NCI-H446 treated with DMSO at 0.1 percent for 48 hours (cell line): ENCODE data around the gene SMIM30.
A peak's percentile ranks its signal among the peaks of the same experiment; 100 is the strongest.

Experiments
- DNase-seq: peaks from one replicate; lab custom pipeline; 2025; lab: John Stamatoyannopoulos, UW

Gene SMIM30

DNA sequence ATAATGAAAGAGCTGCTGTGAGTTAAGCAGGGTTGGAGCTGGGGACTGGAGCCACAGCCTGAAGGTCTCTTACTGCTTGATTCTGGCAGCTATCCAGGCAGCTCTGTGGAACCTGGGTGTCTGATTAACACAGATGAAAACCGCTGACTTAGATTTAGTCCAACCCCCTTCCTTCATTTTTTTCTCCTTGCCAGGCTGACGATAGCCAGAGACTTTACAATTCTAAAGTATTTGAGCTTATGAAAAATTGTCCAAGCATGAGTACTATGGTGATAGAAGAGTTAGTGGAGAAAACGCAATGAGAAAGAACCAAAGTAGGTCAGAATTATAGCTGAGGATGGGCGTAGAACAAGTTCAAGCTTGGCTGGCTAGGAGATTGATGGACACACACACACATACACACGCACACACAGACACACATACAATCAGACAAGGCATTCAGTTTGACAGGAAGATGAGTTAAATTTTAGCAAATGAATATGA is 18.2 kb downstream of the SMIM30 start:
- no peak for DNase-seq

DNA sequence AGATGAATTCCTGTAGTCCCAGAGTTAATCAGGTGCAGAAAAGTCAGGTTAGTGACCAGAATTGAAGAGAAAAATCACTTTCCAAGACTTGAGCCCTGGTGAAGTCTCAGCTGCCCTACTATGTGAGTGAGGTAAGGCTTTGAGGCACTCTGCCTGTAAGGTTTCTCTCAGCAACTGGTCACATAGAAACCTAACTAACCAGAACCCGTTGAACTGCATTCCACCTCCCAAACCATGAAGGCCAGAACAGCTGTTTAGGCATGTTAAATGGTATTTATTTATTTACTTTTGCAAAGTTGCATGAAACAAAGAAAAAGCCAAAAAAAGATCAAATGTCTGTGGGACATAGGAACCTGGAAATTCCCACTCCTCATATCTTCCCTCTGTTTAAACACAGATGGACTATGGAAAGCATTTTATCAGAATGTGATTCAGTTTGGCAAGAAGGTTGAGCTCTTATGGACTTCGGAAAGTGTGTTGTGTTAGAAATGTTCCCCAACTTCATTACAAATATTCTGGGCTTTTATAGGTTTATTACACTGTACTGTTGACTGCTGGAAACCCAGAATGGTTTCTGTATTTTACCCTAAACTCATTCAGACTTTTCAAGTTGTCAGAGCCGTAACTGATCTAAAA is 19.0 kb downstream of the SMIM30 start:
- no peak for DNase-seq

DNA sequence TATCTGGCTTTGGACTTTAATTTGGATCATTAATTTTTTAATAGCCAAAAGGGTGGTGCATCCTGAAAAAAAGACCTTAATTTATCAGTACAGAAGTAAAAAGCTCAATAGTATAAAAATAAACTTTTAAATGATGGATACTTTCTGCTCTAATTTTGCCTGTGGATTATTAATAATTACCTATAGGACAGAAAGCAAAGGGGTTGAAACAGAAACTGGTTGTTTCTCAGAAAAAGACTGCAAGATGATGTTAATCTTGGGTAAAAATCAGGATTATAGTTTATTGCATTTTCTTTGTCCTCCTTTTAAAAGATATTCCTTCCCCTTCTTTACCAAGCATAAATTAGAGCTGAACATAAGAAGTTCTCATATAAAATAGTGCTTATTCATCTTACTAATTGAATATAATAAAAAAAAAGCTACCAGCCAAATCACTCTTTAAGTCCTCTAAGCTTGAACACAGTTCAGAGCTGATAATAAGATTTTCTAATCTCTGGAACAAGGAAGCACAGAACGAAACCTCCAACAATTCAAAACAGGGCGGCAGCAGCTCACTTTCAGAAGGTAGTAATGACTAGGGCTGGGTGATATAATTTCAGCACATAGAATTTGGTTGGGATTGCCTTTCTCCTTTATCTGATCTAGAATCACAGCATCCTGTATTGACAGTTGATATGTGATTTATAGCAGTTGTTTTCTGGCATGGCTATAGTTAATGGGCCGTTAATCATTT is 23.7 kb downstream of the SMIM30 start:
- no peak for DNase-seq

DNA sequence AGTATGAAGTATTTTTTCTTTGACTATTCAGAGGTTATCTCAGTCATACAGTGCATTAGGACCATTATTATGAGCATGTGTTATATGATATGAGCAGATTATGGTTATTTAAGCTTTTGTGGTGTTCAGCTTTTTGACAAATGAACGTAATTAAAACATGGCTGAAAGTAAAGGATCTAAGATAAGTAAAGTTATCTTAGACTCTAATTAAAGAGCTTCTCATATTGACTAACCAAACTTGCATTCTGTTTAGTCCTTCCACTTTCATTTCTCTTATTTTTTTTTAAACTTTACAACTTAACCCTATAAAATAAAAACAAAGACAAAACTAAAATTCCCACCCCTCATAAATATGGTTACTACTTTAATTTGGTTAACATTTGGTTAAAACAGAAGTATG is 24.8 kb downstream of the SMIM30 start:
- DNase-seq = no peak

DNA sequence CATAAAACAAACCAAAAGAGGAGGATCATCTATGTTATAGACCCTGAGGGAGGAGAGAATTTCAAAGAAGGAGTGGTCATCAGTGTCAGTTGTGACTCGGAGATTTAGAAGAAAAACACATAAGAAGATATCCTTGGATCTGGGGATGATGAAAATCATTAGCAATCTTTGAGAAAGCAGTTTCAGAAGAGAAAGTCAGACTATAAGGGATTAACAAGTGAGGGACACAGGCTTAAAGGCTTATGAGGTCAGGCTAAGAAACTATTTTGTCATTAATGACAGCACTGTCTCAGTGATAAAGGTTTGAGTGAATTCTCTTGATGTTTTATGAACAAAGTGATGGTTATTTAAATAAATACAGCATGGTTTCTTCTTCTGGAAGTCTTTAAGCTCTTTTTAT is 25.6 kb downstream of the SMIM30 start:
- DNase-seq = no peak

DNA sequence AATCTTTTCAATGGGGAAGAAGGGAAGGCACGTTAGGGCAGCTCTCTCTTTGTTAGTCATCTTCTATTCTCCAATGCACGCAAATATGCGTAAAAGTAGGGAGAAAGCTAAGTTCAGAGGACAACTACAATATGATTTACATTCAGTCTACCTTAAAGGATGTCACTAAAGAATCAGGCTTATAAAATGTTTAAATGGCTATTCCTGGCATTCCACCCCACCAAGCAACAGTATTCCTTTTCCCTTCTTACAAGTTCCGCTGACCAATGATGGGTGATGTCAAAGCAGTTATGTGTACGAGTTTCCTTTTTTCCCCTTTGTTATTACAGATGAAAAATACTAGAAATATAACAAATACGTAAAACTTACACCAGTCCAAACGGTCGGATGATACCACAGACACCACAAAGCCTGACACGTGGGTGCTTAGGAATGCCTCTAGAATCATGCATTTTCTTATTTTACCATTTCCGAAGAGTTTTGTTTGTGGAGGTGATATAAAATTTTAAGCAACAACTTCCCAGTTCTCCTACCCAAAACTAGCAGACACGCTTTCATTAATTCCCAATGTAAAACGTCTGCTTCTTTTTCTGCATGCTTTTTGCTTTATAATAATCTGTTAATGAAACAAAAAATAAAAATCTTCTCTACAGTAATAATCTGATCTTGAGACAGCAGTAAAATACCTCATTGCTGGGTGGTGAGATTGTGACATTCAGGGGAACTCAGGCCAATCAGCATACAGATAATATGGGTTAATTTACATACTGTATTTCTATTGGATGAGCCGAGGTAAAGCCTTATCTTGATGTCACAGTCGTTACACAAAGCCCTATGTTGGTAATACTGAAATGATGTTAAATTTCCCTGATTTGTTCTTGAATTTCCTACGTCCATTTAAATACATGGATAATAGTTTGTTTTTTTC is 31.0 kb downstream of the SMIM30 start:
- peak; percentile 53 for DNase-seq

DNA sequence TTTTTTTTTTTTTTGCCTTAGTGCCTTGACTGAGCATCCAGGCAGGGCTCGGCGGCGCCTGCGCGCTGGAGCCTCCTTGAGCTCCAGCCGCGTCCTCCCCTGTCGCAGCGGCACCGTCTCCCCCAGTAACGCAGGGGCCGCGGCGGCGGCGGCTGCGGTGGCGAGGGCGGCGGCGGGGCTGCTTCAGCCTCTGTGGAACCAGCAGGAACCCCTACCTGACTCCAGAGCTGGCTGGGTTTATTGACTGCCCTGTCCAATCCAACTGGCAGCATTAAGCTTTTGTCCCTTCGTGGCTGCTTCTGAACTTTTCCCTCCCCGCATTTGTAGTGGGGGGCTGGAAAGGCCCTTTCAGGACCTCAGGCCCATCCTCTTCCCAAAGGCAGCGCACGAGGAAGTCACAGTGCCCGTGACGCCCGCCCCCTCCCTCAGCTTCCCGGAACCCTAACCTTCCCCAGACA is 31.9 kb downstream of the SMIM30 start, which contains the start of gene GPR85:
TSS of gene GPR85 (minus strand) at position 397 of the 458 bp plus-strand sequence. CDS start 2,106 bp downstream, outside the sequence.
- peak; percentile 20 for DNase-seq

DNA sequence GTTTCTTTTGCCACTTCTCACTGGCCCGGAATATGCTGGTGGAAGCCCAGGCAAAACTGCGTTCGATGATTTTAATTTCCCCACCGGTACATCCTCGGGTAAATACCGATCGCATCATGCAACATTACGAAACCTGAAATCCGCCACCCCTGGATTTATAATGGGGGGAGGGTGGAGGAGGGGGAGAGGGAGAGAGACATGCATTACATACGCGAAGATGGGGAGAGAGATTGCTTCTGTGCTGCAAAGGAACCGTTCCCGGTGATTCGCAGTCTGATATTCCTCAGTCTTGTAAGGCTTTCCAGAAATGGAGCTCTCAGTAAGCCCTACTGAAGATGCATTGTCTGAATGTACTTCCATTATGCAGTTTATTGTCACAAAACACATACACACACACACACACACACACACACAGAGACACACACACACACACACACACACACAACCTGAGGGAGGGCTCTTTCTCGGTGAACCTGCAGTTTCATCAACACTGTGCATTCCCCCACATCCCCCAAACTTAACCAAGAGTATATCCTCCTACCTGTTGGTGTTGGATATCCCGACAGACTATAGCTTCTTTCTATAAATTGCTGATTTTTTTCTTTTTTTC is 32.5 kb downstream of the SMIM30 start:
- no peak for DNase-seq

DNA sequence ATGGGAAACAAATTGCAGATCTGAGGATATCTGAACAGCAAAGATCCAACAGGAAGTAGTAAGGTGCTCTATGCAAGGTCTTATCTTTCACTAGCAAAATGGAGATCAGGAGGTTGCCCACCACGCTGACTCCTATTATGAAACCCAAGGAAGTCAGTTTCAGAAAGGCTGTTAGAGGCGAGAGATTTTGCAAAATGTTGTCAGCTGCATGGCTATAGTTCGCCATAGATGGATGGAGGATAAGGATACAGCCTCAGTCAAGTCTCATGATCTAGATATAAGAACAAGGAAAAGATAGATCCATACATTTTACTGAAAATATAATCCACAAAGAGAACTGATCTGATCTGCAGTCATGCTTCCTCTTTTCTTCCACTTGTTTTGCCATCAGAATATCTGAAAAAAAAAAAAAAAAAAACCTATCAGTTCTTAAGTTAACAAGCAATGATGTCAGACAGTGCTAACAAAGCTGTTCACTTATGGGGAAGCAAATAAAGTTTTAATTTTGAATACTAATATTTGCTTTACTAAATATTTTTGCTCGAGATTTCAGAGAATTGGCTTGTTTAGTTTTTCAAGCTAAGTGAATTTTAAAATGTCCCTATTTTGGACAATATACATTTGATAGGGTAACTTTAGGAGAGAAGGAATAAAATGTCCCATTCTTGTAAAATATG is 33.7 kb downstream of the SMIM30 start:
- DNase-seq = no peak

DNA sequence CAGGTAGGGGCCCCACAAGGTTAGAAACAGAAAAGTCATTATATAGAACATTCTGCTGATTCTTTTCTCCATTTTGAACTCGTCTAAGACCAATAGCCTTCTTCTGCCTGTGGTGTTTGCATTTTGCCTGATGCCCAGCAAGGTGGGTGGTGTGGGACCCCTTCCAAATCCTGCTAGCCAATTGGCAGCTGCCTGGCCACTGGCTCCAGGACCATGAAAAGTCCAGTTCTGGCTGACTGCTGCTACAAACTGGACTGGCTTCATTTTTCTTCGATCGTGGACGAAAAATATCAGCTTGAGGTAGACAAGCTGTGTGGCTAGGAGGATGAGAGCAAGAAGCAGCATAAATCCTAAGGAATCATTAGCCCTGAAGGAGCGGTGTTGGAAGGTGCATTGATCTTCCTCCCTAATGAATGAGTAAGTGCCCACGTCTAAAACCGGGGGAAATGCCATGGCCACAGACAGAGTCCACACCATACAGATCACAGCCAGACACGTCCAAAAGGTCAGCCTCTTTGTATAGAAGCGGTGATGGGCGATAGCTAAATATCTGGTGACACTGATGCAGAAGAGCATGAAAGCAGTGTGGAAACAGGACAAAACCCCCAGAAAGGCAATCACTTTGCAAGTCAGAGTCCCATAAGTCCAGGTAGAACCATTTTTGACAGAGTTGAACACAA is 34.4 kb downstream of the SMIM30 start:
- DNase-seq = no peak

DNA sequence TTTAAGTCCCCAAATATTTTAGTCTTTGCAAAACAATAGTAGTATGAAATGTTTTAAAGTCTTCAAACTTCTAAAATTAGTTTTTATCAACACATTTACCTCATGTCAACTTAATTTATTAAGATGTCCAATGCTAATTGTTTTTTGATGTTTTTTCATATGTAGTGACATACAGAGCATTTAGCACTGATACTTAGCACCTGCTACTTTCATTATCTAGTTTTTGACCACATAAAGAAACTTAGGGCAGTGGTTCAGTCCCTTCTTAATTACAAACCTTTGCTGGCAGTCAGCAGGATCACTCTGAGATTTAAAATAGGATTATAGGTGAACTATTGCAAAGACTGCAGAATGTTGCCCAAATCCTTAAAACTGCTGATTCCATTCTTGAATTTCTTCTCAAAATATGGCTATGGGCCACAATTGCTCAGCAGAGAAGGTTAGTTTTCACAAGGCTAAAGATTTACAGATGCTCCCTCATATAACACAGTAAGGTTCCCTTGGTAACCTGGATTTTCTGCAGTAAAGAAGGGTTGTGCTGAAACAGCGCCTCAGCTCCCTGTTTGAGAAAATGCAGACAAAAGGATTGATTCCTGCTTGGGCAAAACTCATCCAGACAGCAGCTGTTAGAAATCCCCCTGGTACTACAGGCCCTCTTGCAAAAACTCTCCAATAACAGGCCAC is 35.1 kb downstream of the SMIM30 start:
- DNase-seq = no peak

DNA sequence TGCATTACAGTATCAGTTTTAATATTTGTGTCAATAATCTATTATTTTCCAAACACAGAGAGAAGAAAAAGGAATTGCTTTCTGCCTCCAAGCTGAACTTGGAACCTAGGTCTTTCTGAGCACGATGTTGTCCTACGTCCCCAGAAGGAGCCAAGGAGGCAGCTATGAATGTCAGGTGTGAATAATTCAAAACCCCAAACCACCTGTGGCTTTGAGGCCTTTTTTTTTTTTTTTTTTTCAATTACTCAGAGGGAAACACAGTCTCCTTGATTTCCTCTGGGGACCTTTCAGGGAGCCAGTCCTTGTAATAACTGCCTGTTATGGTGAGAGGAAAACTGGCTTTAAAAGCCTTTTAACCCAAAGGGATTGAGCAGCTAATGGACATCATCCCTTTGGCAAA is 40.0 kb downstream of the SMIM30 start:
- DNase-seq = no peak

DNA sequence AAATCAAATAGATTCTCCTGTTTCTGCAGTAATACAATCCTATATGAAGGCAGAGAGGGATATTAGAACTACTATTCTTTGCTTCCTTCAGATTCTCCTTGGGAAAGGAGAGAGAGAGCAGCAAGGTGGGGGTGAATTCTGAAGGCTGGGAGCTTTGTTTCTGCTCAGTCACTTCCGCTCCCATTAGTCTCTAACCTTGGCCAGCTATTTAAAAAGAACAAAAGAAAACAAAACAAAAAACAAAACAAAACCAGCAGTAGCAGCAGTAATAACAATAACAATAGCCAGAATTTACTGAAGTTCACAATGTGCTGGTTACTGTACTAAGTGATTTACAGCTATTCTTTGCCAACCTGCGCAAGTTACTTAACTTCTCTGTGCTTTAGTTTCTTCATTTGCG is 41.7 kb downstream of the SMIM30 start:
- DNase-seq = no peak

DNA sequence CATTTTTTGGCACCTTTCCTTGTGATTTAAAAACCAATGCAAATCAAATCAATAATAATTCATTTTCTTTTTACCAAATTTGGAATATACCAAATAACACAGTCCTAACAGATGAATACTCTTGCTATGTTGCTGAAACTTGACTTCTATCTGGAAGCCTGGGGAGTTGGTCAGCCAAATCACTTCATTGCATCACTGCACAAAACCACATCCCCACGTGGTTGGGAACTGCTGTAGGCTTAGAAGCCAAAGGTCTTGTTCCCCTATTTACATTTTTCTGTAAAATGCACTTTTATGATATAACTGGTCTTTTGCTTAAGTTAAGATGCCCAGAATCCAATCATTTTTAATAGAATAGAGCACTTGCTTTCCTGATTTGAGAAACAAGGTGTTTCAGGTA is 46.9 kb downstream of the SMIM30 start:
- no peak for DNase-seq
